Spleen (tissue), 11 donors: Measurements from ENCODE around the gene DISP2. TPM values are rescaled to one million over a fixed set of nuclear protein-coding genes. Genes with fewer than 3 reads are reported as not detected.

Source experiments
- DNase-seq: peaks from one replicate; pipeline ENCODE4 v3.0.0-alpha.2; 2020
- H3K27ac ChIP-seq, 8 donors: fragments of 200-600 bp; sonication (generic) in 7 of 8; 1 replicate in 4 of 8; 2 replicates in 4 of 8; pipeline versions ENCODE4 v1.5.0 to v1.8.0; 2016 to 2021; ENCODE audit warnings: inconsistent platforms in 4 of 8, mild to moderate bottlenecking in 4 of 8, moderate library complexity in 1 of 8
- H3K27me3 ChIP-seq, 7 donors: fragments of 200-600 bp; sonication (generic) in 6 of 7; replicated peaks in 1 of 7; 1 replicate in 4 of 7; 2 replicates in 3 of 7; pipeline versions ENCODE4 v1.5.0 to v1.8.0; 2016 to 2021; ENCODE audit warnings: inconsistent platforms in 3 of 7, mild to moderate bottlenecking in 1 of 7
- H3K36me3 ChIP-seq, 6 donors: fragments of 200-600 bp; sonication (generic) in 5 of 6; 1 replicate in 4 of 6; 2 replicates in 2 of 6; pipeline versions ENCODE4 v1.5.0 to v1.8.0; 2016 to 2021; ENCODE audit warnings: inconsistent platforms in 2 of 6
- H3K4me1 ChIP-seq, 6 donors: fragments of 200-600 bp; sonication (generic) in 5 of 6; 1 replicate in 3 of 6; 2 replicates in 3 of 6; pipeline versions ENCODE4 v1.5.0 to v1.8.0; 2016 to 2021; ENCODE audit warnings: inconsistent platforms in 3 of 6
- H3K4me3 ChIP-seq, 8 donors: fragments of 200-600 bp; sonication (generic) in 7 of 8; 1 replicate in 4 of 8; 2 replicates in 4 of 8; pipeline versions ENCODE4 v1.5.0 to v1.8.0; 2016 to 2021; ENCODE audit warnings: inconsistent platforms in 4 of 8, mild to moderate bottlenecking in 4 of 8, moderate library complexity in 2 of 8
- H3K9me3 ChIP-seq, 8 donors: fragments of 200-600 bp; sonication (generic) in 7 of 8; 1 replicate in 4 of 8; 2 replicates in 4 of 8; pipeline versions ENCODE4 v1.5.0 to v1.8.0; 2016 to 2021; ENCODE audit warnings: inconsistent platforms in 4 of 8
- POLR2A ChIP-seq, 3 donors: fragments of 450-650 bp; IDR thresholded peaks; one replicate each; pipeline ENCODE4 v1.5.1; 2017; ENCODE audit warnings: antibody characterized with exemption in 3 of 3, mild to moderate bottlenecking in 1 of 3
- POLR2AphosphoS5 ChIP-seq, 3 donors: sonication (generic); formaldehyde crosslinking; IDR thresholded peaks; one replicate each; pipeline ENCODE4 v1.5.1; 2017; ENCODE audit warnings: antibody characterized with exemption in 3 of 3
- WGBS, 5 donors: extraction: QIAGEN DNeasy Blood & Tissue Kit in 3 of 5; methylation state at CpG; one replicate each; pipeline versions ENCODE4 v1.1.5 to v1.1.7; 2013 to 2018; 5-methylcytosine and 5-hydroxymethylcytosine counted together
- intact Hi-C: fragments of 100-400 bp; cut with DNase I; formaldehyde crosslinking; loops from one replicate; pipeline ENCODE4 v1.15.0; 2023; ENCODE audit warnings: low total_unique reads
- polyA plus RNA-seq, 3 donors: library from polyadenylated mRNA; stranded (reverse); fragments of 200-250 nt; gene quantifications; one replicate each; pipeline ENCODE4 v1.2.1, GENCODE V29; 2013
- total RNA-seq, 7 donors: library from RNA; depleted of rRNA in 3 of 7; stranded (reverse); fragments of >200 nt in 3 of 7; fragmentation: NEBNext Ultra II Directional in 4 of 7; extraction: Animal tissue kit (Norgen Biotek cat#: 25700) in 4 of 7; gene quantifications; one replicate each; pipeline versions ENCODE4 v1.1.0 to v1.2.1, GENCODE V29; 2016 to 2021
- TF ChIP-seq, protein P1 (sequence below), 11 experiments: fragments of 200-600 bp in 7 of 11; fragments of 450-650 bp in 4 of 11; sonication (generic) in 4 of 11; IDR thresholded peaks in 8 of 11; conservative IDR thresholded peaks in 3 of 11; 1 replicate in 7 of 11; 2 replicates in 4 of 11; pipeline versions ENCODE4 v1.4.0 to v1.8.0; 2016 to 2021; ENCODE audit warnings: antibody characterized with exemption in 11 of 11, inconsistent platforms in 4 of 11, mild to moderate bottlenecking in 1 of 11
- donor health status: healthy with polysubstance abuse.
- donor health status: DM: no; HTN: no; CAD: no; lungs with moderate emphysema.
- donor health status: DM: no; HTN: no; CAD: no.
- donor health status: Bipolar disorder and iron deficiency.
- donor health status: healthy.
- donor health status: DM: no; HTN: no; CAD: no.
- donor health status: DM: yes; HTN: yes; CAD: no.

DISP2 gene
- total and polyA plus RNA-seq, 10 donors, result 0.05 to 3.0 (median 0.54) TPM; not detected in 1

DNA sequence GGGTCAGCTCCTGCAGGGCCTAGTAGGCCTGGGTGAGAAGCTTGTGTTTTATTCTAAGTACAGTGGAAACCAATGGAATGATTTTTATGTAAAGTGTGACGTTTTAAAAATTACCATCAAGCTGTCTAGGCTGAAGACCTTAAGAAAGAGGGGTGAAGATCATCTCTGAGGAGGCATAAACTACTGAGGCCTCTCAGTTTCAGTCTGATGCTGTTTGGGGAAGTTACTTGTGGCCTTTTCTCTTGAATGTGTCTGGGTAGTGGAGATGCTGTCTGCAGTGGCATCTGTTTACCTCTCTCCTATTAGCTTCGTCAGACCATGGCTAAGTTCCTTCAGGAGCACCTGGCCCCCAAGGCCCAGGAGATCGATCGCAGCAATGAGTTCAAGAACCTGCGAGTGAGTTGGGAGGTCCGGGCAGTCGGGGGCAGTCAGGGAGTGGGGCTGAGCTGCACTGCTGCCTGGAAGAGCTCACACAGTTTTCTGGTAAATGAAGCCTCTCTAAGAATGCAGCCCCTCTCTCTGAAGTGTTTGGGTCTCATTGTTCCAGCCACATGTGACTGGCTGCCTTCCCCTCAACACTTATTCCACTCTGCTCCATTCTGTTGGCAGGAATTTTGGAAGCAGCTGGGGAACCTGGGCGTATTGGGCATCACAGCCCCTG is 49.4 kb downstream of the DISP2 start:
- Histone ChIP-seq H3K4me3 (peak overlapping the region in 1 of 8 donors; percentile 93), H3K27ac (peak overlapping the region in 5 of 8 donors; percentile 26 to 49 (median 37))
- intact Hi-C loops, result no loop called here

DNA sequence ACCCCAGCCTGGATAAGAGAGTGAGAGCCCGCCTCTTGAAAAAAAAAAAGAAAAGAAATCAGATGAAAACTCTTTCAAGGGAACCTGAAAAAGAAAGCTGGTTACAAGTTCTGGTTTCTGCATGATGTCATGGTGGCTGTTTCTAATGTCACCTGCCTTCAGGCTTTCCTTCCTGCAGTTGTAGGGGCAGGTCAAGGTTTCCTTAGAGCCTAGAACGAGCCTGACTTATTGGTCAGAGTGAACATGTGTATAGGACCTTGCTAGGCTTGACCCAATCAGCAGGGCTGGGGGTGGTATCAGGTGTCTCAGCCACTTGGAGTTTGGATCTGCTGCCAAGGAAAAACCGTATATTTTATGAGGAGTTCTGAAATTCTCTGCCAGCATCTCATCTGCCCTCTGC is 51.3 kb downstream of the DISP2 start:
- Histone ChIP-seq H3K9me3 (no peaks in the 10 kb centered on the region), H3K27ac (no peak overlapping the region), H3K36me3 (peaks cover 2 to 70% (median 57%) of the 10 kb centered on the region in 6 donors), H3K4me3 (no peak overlapping the region), H3K4me1 (peaks cover 22 to 50% (median 32%) of the 10 kb centered on the region in 6 donors), H3K27me3 (no peaks in the 10 kb centered on the region)
- intact Hi-C loops, result no loop called here
- no peak for DNase-seq
- WGBS, 5 donors, result 65 to 85% (median 76%) methylated on average over 3 of the region's 3 CpGs
- TF ChIP-seq, protein P1, sequence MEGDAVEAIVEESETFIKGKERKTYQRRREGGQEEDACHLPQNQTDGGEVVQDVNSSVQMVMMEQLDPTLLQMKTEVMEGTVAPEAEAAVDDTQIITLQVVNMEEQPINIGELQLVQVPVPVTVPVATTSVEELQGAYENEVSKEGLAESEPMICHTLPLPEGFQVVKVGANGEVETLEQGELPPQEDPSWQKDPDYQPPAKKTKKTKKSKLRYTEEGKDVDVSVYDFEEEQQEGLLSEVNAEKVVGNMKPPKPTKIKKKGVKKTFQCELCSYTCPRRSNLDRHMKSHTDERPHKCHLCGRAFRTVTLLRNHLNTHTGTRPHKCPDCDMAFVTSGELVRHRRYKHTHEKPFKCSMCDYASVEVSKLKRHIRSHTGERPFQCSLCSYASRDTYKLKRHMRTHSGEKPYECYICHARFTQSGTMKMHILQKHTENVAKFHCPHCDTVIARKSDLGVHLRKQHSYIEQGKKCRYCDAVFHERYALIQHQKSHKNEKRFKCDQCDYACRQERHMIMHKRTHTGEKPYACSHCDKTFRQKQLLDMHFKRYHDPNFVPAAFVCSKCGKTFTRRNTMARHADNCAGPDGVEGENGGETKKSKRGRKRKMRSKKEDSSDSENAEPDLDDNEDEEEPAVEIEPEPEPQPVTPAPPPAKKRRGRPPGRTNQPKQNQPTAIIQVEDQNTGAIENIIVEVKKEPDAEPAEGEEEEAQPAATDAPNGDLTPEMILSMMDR (IDR thresholded peaks at IDR 0.05 in 8 of 11, conservative IDR thresholded peaks at IDR 0.05 in 3 of 11), result no peak
- TF ChIP-seq POLR2A (IDR thresholded peaks at IDR 0.05), result no peak
- no peak for TF ChIP-seq POLR2AphosphoS5 (IDR thresholded peaks at IDR 0.05)

More for the DNA sequence above, 49.4 kb downstream of the DISP2 start:
- Histone ChIP-seq H3K36me3 (peaks cover 2 to 51% (median 38%) of the 10 kb centered on the region in 6 donors), H3K4me1 (peaks cover 22 to 59% (median 32%) of the 10 kb centered on the region in 6 donors), H3K27me3 (no peaks in the 10 kb centered on the region), H3K9me3 (no peaks in the 10 kb centered on the region)
- WGBS, 5 donors, result 65 to 76% (median 68%) methylated on average over 8 of the region's 8 CpGs
- DNase-seq, result no peak
- TF ChIP-seq, protein P1 (IDR thresholded peaks at IDR 0.05 in 8 of 11, conservative IDR thresholded peaks at IDR 0.05 in 3 of 11), result no peak
- TF ChIP-seq POLR2A (IDR thresholded peaks at IDR 0.05), result no peak
- TF ChIP-seq POLR2AphosphoS5 (IDR thresholded peaks at IDR 0.05), result no peak

DNA sequence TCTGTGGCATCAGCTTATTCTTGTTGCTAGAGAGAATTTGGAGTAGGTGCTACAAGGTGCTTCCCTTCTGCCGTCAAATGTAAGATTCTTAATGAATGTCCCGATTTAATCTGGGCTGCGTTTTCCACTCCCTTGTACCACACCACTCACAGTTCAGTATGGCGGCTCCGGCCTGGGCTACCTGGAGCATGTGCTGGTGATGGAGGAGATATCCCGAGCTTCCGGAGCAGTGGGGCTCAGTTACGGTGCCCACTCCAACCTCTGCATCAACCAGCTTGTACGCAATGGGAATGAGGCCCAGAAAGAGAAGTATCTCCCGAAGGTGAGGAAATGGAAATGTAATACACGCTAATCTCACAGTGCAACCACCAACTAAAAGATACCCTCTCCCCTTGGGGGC is 52.5 kb downstream of the DISP2 start:
- no peak for TF ChIP-seq POLR2AphosphoS5 (IDR thresholded peaks at IDR 0.05)
- TF ChIP-seq, protein P1 (IDR thresholded peaks at IDR 0.05 in 8 of 11, conservative IDR thresholded peaks at IDR 0.05 in 3 of 11), result no peak
- no peak for TF ChIP-seq POLR2A (IDR thresholded peaks at IDR 0.05)
- no peaks in the 10 kb centered on the region for H3K27me3 ChIP-seq
- H3K9me3 ChIP-seq, result no peaks in the 10 kb centered on the region
- WGBS, 5 donors, result 90 to 96% (median 94%) methylated on average over 11 of the region's 11 CpGs
- H3K36me3 ChIP-seq, result peaks cover 2 to 81% (median 68%) of the 10 kb centered on the region in 6 donors
- intact Hi-C loops, result loop anchor here (10.0 kb wide), 1 partner anchor 46 kb away; no protein-coding TSS in a partner anchor
- no peak overlapping the region for H3K4me3 ChIP-seq
- DNase-seq, result peak; percentile 11
- no peak overlapping the region for H3K27ac ChIP-seq
- H3K4me1 ChIP-seq, result peaks cover 14 to 39% (median 22%) of the 10 kb centered on the region in 6 donors

DNA sequence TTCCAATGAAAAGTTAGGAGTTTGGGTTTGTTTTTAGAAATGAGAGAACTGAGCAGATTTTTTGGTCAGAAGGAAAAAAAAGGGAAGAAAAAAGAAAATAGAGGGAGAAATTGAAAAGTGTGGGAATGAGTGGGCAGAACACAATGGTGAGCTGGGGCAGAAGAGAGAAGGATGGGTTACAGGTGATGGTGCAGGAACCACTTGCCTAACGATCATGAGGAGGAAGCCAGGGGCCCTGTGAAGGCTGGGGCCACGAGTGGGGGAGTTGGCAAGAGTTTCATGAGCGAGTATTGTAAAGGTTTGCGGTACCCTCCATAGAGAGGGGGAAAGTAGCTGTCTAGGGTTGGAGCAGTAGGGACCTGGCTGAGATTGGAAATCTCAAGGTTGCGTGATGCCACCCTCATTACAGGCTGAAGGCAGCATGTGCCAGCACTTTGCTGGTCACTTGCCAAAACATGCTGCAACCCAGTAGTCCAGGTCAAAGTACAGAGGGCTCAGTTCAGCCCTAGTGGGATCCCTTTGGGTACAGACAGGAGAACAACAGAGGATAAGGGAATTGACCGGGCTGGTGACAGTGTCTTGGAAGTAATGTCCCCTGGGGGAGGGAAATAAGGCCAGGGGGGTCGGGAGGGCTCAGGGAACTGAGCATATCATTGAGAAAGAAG is 54.2 kb downstream of the DISP2 start:
- DNase-seq, result peak; percentile 36
- H3K27me3 ChIP-seq, result no peaks in the 10 kb centered on the region
- H3K9me3 ChIP-seq, result no peaks in the 10 kb centered on the region
- peaks cover 2 to 21% (median 7%) of the 10 kb centered on the region in 6 donors for H3K4me1 ChIP-seq
- peaks cover 2 to 98% (median 85%) of the 10 kb centered on the region in 6 donors for H3K36me3 ChIP-seq
- 76 to 85% (median 84%) methylated on average over 7 of the region's 7 CpGs for WGBS, 5 donors
- intact Hi-C loops, result loop anchor here (10.0 kb wide), 1 partner anchor 47 kb away; no protein-coding TSS in a partner anchor
- TF ChIP-seq, protein P1 (IDR thresholded peaks at IDR 0.05 in 8 of 11, conservative IDR thresholded peaks at IDR 0.05 in 3 of 11), result no peak
- TF ChIP-seq POLR2A (IDR thresholded peaks at IDR 0.05) (no peak), POLR2AphosphoS5 (IDR thresholded peaks at IDR 0.05) (no peak)
- H3K27ac ChIP-seq, result no peak overlapping the region
- no peak overlapping the region for H3K4me3 ChIP-seq
